K562 (cell line): Measurements from ENCODE around the gene CDH1. TPM values are rescaled to one million over a fixed set of nuclear protein-coding genes. Genes with fewer than 3 reads are reported as not detected.

Experiments
- ARID1B ChIP-seq: fragments of 450-650 bp; IDR thresholded peaks from 2 replicates; pipeline ENCODE4 v1.6.1; 2016; ENCODE audit warnings: antibody characterized with exemption, mild to moderate bottlenecking, inconsistent platforms
- BCOR ChIP-seq: fragments of 450-650 bp; IDR thresholded peaks from 2 replicates; pipeline ENCODE4 v1.6.1; 2016
- CBFA2T2 ChIP-seq: fragments of 450-650 bp; conservative IDR thresholded peaks from 2 replicates; pipeline ENCODE4 v1.6.1; 2017; ENCODE audit warnings: mild to moderate bottlenecking
- CBX8 ChIP-seq: fragments of 200-600 bp; sonication (generic); IDR thresholded peaks from 2 replicates; pipeline ENCODE4 v1.6.1; 2012; ENCODE audit warnings: borderline replicate concordance, mixed run types, low read depth, mild to moderate bottlenecking, moderate library complexity, mixed read lengths, low read length, control low read depth, inconsistent platforms; ENCODE audit not compliant: poor library complexity, severe bottlenecking; ENCODE audit errors: extremely low read depth
- CUX1 ChIP-seq: fragments of 200-800 bp; sonication (Bioruptor generic); IDR thresholded peaks from 2 replicates; pipeline ENCODE4 v1.6.1; 2016; ENCODE audit warnings: missing genetic modification characterization, missing compliant biosample characterization
- DIDO1 ChIP-seq: fragments of 450-650 bp; IDR thresholded peaks from 2 replicates; pipeline ENCODE4 v1.6.1; 2016; ENCODE audit warnings: low read depth, missing biosample characterization, missing genetic modification characterization
- HNRNPH1 ChIP-seq: fragments of 200-400 bp; formaldehyde crosslinking; optimal IDR thresholded peaks from 2 replicates; pipeline ENCODE3; 2017; ENCODE audit warnings: low read depth, mild to moderate bottlenecking, low read length, moderate library complexity
- HNRNPK ChIP-seq: fragments of 200-400 bp; formaldehyde crosslinking; IDR thresholded peaks from one replicate; pipeline ENCODE4 v1.6.1; 2018; ENCODE audit warnings: mild to moderate bottlenecking, low read depth, low read length; ENCODE audit not compliant: poor library complexity, severe bottlenecking
- HNRNPLL ChIP-seq: fragments of 200-400 bp; formaldehyde crosslinking; IDR thresholded peaks from 2 replicates; pipeline ENCODE4 v1.6.1; 2017; ENCODE audit warnings: low read length, low read depth, mild to moderate bottlenecking; ENCODE audit not compliant: poor library complexity, severe bottlenecking
- LEF1 ChIP-seq: fragments of 450-650 bp; IDR thresholded peaks from 2 replicates; pipeline ENCODE4 v1.6.1; 2016; ENCODE audit warnings: mild to moderate bottlenecking
- MECOM ChIP-seq: fragments of 250-450 bp; sonication (Bioruptor Pico); IDR thresholded peaks from 2 replicates; pipeline ENCODE4 v1.8.0; 2022; ENCODE audit warnings: inconsistent platforms
- MIER1 ChIP-seq: fragments of 450-650 bp; IDR thresholded peaks from 2 replicates; pipeline ENCODE4 v1.6.1; 2016; ENCODE audit warnings: antibody characterized with exemption, mild to moderate bottlenecking, low read depth
- NRF1 ChIP-seq, 2 experiments: fragments of 450-650 bp; IDR thresholded peaks in 1 of 2; conservative IDR thresholded peaks in 1 of 2; 2 replicates each; pipeline ENCODE4 v1.6.1; 2014; ENCODE audit warnings: mild to moderate bottlenecking in 2 of 2
- SIX5 ChIP-seq, 2 experiments: IDR thresholded peaks; 2 replicates each; pipeline ENCODE4 v1.6.1; 2011; ENCODE audit warnings: low read length in 2 of 2, borderline replicate concordance in 1 of 2, low read depth in 1 of 2, mild to moderate bottlenecking in 1 of 2, moderate library complexity in 1 of 2; ENCODE audit not compliant: insufficient read depth in 1 of 2
- SMAD4 ChIP-seq: fragments of 250-450 bp; sonication (Bioruptor Pico); conservative IDR thresholded peaks from 2 replicates; pipeline ENCODE4 v1.8.0; 2021; ENCODE audit warnings: inconsistent platforms, mild to moderate bottlenecking, moderate library complexity
- XRCC5 ChIP-seq: fragments of 200-400 bp; formaldehyde crosslinking; IDR thresholded peaks from 2 replicates; pipeline ENCODE4 v1.6.1; 2017; ENCODE audit warnings: low read depth, mild to moderate bottlenecking, low read length
- polyA plus RNA-seq, 8 experiments: library from polyadenylated mRNA; depleted of rRNA in 4 of 8; stranded (reverse) in 5 of 8; unstranded in 3 of 8; fragments of >200 nt; fragmentation: Nextera tagmentation in 2 of 8; fragmentation: Illumina TruSeq in 1 of 8; extraction: Ambion mirVana in 2 of 8; extraction: Trizol in 1 of 8; gene quantifications; 2 replicates each; pipeline versions ENCODE4 v1.2.1 to v1.2.3, GENCODE V29; 2011 to 2014; ENCODE audit warnings: inconsistent platforms in 1 of 8, missing spikeins in 1 of 8
- total RNA-seq, 7 experiments: library from RNA; depleted of rRNA in 6 of 7; stranded (reverse); fragments of >200 nt in 6 of 7; fragmentation: Illumina TruSeq in 2 of 7; extraction: Trizol in 2 of 7; gene quantifications; 2 replicates each; pipeline versions ENCODE4 v1.2.1 to v1.2.3, GENCODE V29; 2011 to 2021; ENCODE audit warnings: low replicate concordance in 1 of 7
- TF ChIP-seq, protein P1 (sequence below): fragments of 450-650 bp; IDR thresholded peaks from 2 replicates; pipeline ENCODE4 v1.6.1; 2016
- TF ChIP-seq, protein P2 (sequence below): fragments of 450-650 bp; IDR thresholded peaks from 2 replicates; pipeline ENCODE4 v1.7.1; 2018; ENCODE audit warnings: mild to moderate bottlenecking, low read depth; ENCODE audit not compliant: partially characterized antibody

Gene CDH1
- total and polyA plus RNA-seq, 9 of the 15 experiments (the other 6 are each of a cell fraction or from before 2014, with no cell fraction given): 0.01 to 0.69 TPM; not detected in 7

DNA sequence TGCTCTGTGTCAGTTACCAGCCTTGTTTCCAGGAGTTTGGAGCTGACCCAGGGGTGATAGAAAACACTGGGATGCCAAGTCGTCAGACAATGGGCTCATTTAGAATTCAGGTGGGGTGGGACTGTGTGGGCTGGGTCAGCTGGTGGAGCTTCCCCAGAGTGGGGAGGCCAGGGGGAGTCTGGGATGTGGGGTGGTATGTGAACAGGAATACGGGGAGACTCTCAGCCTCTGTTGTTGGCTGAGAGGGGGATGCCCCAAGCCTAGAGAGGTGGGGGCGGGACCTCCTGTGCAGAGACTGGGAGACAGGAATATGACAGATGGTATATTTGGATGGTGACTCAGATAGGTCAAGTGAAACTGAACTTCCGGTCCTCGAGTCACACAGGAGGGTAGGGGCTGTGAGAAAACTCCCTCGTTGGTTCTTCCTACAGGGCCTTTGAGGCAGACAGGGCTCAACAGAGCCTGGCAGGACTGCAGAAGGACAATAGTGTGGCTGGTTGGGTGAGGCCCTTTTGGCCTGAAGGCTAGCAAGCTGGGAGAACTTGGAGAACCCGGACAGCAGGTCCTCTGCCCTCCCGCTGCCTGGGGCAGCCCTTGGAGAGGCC is 23.7 kb downstream of the CDH1 start (continued):
- no peak for TF ChIP-seq NRF1 (conservative IDR thresholded peaks at IDR 0.05 in 1 of 2, IDR thresholded peaks at IDR 0.05 in 1 of 2)
- no peak for TF ChIP-seq XRCC5
- no peak for TF ChIP-seq MIER1
- no peak for TF ChIP-seq DIDO1 (tag)
- TF ChIP-seq, protein P1, sequence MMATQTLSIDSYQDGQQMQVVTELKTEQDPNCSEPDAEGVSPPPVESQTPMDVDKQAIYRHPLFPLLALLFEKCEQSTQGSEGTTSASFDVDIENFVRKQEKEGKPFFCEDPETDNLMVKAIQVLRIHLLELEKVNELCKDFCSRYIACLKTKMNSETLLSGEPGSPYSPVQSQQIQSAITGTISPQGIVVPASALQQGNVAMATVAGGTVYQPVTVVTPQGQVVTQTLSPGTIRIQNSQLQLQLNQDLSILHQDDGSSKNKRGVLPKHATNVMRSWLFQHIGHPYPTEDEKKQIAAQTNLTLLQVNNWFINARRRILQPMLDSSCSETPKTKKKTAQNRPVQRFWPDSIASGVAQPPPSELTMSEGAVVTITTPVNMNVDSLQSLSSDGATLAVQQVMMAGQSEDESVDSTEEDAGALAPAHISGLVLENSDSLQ: peak; percentile 87
- no peak for TF ChIP-seq HNRNPK
- TF ChIP-seq, protein P2, sequence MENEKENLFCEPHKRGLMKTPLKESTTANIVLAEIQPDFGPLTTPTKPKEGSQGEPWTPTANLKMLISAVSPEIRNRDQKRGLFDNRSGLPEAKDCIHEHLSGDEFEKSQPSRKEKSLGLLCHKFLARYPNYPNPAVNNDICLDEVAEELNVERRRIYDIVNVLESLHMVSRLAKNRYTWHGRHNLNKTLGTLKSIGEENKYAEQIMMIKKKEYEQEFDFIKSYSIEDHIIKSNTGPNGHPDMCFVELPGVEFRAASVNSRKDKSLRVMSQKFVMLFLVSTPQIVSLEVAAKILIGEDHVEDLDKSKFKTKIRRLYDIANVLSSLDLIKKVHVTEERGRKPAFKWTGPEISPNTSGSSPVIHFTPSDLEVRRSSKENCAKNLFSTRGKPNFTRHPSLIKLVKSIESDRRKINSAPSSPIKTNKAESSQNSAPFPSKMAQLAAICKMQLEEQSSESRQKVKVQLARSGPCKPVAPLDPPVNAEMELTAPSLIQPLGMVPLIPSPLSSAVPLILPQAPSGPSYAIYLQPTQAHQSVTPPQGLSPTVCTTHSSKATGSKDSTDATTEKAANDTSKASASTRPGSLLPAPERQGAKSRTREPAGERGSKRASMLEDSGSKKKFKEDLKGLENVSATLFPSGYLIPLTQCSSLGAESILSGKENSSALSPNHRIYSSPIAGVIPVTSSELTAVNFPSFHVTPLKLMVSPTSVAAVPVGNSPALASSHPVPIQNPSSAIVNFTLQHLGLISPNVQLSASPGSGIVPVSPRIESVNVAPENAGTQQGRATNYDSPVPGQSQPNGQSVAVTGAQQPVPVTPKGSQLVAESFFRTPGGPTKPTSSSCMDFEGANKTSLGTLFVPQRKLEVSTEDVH: no peak
- TF ChIP-seq SMAD4 (CRISPR knock-in tag): 0 out of 2 replicates have a peak, but pooled peaks have one; percentile 37
- no peak for TF ChIP-seq CBFA2T2
- TF ChIP-seq BCOR: no peak
- no peak for TF ChIP-seq MECOM
- TF ChIP-seq CBX8: no peak
- TF ChIP-seq HNRNPLL: no peak
- TF ChIP-seq HNRNPH1: no peak
- no peak for TF ChIP-seq SIX5 (IDR thresholded peaks at IDR 0.05; ENCODE audit: borderline replicate concordance in 1 of 2, insufficient read depth in 1 of 2, low read depth in 1 of 2, low read length in 2 of 2)
- TF ChIP-seq LEF1: no peak
- no peak for TF ChIP-seq CUX1 (CRISPR knock-in tag)
- peak; percentile 24; the same call in 1 of the 2 replicates for TF ChIP-seq ARID1B
